Omental fat pad (tissue), 4 donors: ENCODE data around the gene CFI. TPM values are rescaled to one million over a fixed set of nuclear protein-coding genes. Genes with fewer than 3 reads are reported as not detected.
A peak's percentile ranks its signal among the peaks of the same experiment; 100 is the strongest.

Experiments
- ATAC-seq: fragments of 150-250 bp; one replicate; pipeline ENCODE4 v1.9.1; 2016; ENCODE audit warnings: mild to moderate bottlenecking, moderate library complexity; ENCODE audit not compliant: low FRiP score
- DNase-seq: peaks from one replicate; pipeline ENCODE4 v3.0.0-alpha.2; 2019; ENCODE audit warnings: low spot score
- total RNA-seq, 4 donors: library from RNA; depleted of rRNA; stranded (reverse); fragments of >200 nt; gene quantifications; one replicate each; pipeline ENCODE4 v1.1.0, GENCODE V29; 2016
- TF ChIP-seq, protein P1 (sequence below), 3 donors: fragments of 450-650 bp; IDR thresholded peaks; one replicate each; pipeline ENCODE4 v1.5.1; 2016 to 2017; ENCODE audit warnings: antibody characterized with exemption in 3 of 3, mild to moderate bottlenecking in 3 of 3, moderate library complexity in 2 of 3

Gene CFI
- total RNA-seq, 4 donors from 2014 or later: 49.7 to 127 (median 55.1) TPM

DNA sequence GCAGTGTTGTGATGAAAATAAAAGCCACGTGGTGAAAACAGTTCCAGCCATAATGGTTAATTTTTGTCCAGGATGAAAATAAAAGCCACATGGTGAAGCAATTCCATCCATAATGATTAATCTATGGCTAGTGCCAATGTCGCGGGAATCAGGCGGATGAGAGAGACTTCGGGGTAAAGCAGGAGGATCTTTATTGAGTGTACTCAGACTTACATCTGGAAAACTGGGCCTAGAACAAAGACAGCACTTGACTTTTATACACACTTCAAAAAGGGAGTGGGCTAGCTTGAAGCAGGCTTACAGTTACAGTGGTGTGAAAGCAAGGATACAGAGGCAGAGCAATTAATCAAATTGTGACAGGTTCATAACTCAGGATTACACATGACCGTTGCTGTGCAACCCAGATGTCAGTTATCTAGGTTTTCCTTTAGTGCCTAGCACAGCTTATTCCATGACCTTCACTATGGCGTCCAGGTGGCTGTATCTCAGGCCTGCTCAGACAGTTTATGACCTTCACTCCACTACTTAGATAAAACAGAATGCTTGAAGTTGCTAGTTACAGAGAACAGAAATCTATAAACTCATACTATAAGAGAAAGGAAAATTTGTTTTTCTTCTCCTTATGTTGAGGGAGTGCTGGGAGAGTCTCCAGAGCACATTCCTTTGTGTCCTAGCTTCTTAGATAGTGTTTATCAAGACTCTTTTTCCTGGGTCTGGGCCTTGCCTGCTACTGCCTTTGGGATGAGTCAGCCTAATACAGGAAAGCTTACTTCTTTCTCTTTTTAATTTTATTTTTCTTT, 66.0 kb downstream of the CFI start:
- TF ChIP-seq, protein P1, sequence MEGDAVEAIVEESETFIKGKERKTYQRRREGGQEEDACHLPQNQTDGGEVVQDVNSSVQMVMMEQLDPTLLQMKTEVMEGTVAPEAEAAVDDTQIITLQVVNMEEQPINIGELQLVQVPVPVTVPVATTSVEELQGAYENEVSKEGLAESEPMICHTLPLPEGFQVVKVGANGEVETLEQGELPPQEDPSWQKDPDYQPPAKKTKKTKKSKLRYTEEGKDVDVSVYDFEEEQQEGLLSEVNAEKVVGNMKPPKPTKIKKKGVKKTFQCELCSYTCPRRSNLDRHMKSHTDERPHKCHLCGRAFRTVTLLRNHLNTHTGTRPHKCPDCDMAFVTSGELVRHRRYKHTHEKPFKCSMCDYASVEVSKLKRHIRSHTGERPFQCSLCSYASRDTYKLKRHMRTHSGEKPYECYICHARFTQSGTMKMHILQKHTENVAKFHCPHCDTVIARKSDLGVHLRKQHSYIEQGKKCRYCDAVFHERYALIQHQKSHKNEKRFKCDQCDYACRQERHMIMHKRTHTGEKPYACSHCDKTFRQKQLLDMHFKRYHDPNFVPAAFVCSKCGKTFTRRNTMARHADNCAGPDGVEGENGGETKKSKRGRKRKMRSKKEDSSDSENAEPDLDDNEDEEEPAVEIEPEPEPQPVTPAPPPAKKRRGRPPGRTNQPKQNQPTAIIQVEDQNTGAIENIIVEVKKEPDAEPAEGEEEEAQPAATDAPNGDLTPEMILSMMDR (IDR thresholded peaks at IDR 0.05): no peak
- ATAC-seq (peak; percentile 71), DNase-seq (no peak)

DNA sequence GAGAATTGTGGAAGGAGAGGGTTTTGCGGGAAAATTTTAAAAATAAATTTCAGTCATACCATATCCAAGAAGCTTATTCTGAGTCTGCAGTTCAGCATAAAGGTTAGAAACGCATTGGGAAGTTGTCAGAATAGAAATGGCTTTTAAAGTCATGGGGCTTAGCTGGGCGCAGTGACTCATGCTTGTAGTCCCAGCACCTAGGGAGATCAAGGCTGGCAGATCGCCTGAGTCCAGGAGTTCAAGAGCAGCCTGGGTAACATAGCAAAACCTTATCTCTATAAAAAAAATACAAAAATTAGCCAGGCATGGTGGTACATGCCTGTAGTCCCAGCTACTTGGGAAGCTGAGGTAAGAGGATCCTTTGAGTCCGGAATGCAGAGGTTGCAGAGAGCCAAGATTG, 68.1 kb downstream of the CFI start:
- DNase-seq (no peak), ATAC-seq (no peak)
- TF ChIP-seq, protein P1 (IDR thresholded peaks at IDR 0.05): no peak

DNA sequence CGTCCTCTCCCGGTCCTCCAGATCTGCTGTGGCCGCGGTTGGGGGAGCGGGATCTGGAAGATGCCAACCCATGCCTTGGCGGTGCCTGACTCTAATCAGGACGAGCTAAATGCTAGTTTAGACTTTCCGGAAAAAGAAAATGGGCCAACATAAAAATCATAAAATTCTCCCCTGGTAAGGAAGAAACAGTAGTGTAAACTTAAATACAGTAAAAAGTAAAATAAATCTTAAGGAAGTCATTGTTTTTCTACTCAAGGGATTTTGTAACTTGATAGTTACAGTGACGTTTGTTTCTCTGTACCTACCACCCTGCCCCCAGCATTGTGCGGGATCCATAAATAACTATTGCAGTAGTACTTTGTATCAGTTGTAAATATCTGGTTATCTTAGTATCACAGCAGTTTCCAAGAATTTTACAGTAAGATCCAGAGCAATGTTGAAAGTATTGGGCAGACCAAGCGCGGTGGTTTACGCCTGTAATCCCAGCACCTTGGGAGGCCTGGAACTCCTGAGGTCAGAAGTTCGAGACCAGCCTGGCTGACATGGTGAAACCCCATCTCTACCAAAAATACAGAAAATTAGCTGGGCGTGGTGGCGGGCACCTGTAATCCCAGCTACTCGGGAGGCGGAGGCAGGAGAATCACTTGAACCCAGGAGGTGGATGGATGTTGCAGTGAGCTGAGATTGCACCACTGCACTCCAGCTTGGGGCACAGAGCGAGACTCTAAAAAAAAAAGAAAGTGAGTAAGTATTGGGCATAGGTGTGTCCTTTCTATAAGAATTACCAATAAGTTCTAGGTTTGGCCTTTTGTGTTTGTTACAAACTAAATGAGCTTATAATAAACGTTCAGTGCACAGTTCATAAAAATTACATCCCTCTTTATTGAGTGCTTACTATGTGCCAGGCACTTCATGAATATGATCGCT, 70.9 kb downstream of the CFI start:
- TF ChIP-seq, protein P1 (IDR thresholded peaks at IDR 0.05): no peak
- ATAC-seq (no peak), DNase-seq (no peak)

DNA sequence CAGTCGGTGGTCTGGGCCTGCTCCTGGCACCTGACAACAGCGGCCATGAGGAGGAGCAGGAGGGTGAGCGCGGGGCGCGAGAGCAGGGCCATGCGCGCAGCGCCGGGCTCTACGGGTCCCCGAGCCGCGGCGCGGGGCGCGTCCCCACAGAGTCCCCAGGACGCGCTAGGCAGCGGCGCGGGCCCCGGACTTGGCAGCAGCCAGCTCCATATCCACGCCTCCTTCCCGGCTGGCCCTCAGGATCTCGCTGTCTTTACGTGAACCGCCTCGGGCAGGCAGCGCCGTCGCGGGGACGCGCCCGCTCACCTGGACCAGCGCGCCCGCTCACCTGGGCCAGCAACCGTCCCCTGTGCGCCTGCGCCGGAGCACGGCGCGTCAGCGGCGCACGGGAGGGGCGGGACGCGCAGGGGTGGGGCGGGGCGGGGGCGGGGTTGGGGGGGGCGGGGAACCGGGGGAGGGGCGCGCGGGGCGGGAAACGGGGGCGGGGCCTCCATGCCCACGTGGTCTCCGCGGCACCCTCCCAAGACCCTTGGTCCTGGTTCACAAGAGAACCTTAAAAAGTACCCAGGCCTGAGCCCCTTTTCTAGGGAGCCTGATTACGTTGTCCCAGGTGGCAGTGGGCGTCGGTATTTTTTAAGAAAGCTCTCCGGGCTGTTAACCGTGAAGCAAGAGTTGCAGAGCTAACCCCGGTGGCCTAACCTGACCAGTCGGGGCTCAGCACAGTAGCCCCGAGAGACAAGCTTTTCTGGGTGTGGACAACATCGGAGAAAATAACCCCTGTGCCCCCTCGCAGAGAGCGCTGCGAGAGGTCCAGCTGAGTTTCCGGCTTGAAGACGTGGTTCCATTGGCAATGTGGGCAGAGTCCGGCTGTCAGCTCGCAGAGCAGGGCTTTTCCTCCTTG, 71.8 kb downstream of the CFI start, which contains the start of gene PLA2G12A:
Gene PLA2G12A (minus strand): TSS at position 353 of the 901 bp plus-strand sequence. CDS start 261 bp downstream, at position 92.
- TF ChIP-seq, protein P1 (IDR thresholded peaks at IDR 0.05): no peak
- DNase-seq: peak; percentile 29
- peak; percentile 94 for ATAC-seq

DNA sequence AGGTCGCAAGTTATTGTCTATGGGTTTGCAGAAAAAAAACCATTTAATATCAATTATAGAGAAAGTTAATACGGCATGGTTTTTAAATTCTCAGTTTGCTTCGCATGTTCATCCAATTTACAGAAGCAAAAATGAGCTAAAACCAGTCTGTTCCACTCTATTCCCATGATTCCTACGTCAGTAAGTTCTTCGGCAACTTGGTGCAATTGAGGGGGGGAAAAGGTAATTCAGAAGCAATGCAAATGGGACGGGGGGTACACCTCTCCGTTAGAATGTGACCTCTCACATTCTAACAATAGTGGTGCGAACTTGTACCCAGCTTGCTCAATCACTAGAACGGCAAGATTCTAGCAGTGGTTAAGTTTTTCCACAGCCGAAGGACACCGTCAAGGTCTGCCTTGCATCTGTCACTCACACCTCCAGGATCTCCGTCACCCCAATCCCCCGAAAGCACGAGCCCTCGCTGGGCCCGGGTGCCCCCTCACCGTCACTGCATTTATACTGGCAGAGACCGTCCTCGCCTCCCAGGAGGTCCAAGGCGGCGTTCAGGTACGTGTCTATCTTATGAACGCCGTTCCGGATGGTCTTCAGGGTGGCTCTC, 72.6 kb downstream of the CFI start:
- TF ChIP-seq, protein P1 (IDR thresholded peaks at IDR 0.05): no peak
- ATAC-seq: peak; percentile 22
- no peak for DNase-seq

DNA sequence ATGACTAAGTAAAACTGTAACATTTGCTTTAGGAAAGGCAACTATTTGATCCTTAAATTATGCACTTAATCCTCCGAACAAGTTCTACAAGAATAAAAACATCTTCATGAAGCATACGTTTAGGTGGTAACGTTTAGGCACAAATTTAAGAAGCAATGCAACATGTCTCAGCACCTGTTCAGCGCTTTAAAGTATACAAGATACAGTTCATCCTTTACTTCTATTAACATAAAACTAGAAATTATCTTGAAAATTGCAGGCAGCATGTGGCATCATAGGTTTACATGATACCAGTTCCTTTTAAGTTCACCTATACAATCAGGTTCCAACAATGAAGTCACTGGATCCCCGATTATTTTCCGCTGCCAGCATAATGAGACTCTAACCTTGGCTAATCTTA, 73.4 kb downstream of the CFI start:
- TF ChIP-seq, protein P1 (IDR thresholded peaks at IDR 0.05): no peak
- no peak for ATAC-seq

More for the DNA sequence above, 73.4 kb downstream of the CFI start:
- no peak for DNase-seq
